Esophagus mucosa (tissue), 1 donor: ENCODE measurements around the gene AGR2. TPM values are rescaled to one million over a fixed set of nuclear protein-coding genes. Genes with fewer than 3 reads are reported as not detected.
A peak's percentile ranks its signal among the peaks of the same experiment; 100 is the strongest.
"Not testable (repeated sequence)": the region's sequence is repeated elsewhere in the genome, so short reads cannot be mapped to it uniquely, and the experiment has no call there.

ENCODE experiments used
- ATAC-seq: fragments of 200-7000 bp; cut with Tn5 transposase; one replicate; pipeline ENCODE4 v1.9.1; 2020
- total RNA-seq: library from RNA; stranded (reverse); gene quantifications from one replicate; pipeline ENCODE4 v1.2.4, GENCODE V29; 2023
- donor health status: DM: yes; HTN: yes; CAD: no.

AGR2 gene
- total RNA-seq = 7.5 TPM

DNA sequence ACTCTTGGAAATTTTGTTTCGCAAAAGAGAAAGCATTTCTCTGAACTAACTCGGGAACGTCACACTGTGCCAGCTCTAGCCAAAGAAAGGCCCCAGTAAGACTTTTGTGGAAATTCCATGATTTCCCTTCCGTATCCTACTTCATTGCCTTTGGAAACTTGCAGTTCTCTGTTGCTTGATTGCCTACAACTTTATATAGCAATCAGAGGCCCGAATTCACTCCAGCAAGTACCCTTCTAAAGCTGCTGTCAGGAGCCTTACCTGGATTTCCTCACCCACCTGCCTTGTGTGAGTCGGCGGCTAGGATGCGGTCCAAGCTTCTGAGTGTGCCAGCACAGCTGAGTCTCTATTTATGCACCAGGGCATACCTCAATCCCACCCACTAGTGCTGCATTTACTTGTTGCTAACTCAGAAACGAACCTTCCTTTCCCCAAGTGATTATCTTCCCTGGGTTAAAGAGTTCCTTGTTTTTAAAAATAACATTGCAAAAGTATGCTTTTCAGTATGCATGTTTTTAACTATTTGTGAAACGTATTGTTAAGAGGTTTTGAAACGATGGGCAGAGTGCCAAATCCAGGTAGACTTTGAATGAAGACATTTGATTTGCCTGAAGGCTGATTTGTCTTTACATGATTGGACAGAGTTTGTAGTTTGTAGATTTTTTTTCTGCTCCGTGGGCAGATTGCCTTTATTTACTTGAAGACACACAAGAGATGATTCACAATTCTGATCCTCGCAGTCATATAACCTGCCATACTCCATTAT is at the start of gene AGR2:
Gene AGR2, minus strand, starts transcription at position 326 of the 766 bp plus-strand sequence. CDS start 3,203 bp downstream, outside the sequence.
- ATAC-seq = peak; percentile 90

- ATAC-seq = not testable (repeated sequence)
These were observed 48.4 kb upstream of the AGR2 start for GRCh38 chr7:16853189-16853588.

GRCh38 chr7:16851829-16852228 is 47.0 kb upstream of the AGR2 start:
- ATAC-seq = no peak

DNA sequence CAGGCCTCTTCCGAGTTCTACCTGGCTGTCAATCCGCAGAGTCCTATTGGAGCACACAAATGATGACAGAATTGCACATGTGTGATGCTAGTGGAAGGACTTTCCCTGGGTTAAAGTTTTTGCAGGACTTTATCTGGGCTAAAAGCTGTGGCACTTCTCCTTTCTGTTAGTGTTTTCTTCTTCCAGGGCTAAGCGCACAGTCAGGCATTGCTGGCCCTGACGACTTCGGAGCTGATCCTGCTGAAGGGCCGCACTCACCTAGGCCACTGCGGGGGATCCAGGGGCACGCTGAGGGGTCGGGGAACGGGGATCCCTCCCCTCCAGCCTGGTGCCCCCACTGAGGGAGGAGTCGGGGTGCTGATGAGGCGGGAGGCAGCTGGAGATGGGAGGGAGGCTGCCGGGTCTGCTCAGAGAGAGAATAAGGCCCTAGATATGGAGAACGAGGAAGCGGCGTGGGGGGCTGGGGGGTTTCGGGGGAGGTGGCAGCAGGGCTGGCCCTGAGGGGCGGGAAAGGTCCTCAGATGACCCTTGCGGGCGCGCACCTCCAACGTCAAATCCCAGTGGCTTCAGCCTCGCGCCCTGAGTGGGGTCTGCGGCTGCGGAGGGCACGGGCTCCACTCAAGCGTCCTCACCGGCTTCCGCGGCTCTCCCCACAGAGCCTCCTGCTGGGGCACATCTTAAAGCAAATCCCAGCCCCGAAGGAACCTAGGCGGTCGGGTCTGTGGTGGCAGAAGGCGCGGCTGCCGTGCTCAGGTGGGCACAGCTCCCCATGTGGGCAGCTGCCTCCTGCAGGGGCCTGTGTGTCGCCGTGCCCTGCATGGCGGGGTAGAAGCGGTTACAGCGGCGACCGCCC is 46.0 kb upstream of the AGR2 start:
- ATAC-seq = peak; percentile 23

- no peak for ATAC-seq
These were observed 44.7 kb upstream of the AGR2 start for GRCh38 chr7:16849296-16850148.

DNA sequence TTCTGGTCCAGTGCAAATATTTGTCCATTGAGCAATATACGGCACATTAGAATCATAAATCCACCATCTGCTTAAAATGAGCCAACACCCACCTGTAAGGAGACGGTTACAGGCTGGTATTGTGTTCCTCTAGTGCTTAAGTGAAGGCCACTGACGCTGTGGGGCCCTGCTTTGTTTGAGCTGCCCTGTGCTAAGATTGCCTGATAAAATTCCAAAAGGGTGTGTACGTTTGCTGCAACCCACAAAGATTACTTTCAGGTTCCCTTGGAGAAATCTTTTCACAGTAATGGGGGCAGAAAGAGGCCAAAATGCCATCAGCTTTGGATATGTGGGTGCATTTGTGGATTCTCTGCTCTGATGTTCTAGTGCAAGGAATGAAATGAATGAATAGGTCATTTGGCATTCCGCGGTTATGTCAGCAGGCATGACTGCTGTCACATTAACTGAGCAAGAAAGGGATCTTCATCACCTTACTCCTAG is 42.6 kb upstream of the AGR2 start:
- ATAC-seq = peak; percentile 36

DNA sequence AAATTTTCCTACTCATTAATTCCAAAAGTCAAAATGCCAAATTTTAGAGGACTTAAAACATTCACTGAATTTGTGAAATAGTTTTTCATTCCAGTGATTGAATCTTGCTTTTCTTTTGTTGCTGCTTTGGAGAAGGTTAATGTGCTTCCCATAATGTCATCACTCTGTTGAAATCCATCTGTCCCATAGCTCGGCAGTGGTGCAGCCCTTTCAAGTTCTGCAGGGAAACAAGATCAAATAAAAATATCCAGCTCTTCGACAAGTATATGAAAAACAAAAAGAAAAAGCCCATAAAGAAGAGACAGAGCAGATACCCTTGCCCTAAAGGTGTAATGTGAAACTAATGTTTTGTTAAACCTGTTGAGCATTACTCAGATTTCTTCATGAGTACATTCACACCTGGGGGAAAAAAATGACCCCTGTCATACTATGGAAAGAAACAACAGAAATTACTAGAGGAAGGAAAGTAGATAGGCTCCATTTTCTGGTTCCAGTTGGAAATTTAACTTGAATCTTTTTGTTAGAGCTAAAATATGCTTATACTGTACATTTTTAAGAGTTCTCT is 41.9 kb upstream of the AGR2 start:
- no peak for ATAC-seq

DNA sequence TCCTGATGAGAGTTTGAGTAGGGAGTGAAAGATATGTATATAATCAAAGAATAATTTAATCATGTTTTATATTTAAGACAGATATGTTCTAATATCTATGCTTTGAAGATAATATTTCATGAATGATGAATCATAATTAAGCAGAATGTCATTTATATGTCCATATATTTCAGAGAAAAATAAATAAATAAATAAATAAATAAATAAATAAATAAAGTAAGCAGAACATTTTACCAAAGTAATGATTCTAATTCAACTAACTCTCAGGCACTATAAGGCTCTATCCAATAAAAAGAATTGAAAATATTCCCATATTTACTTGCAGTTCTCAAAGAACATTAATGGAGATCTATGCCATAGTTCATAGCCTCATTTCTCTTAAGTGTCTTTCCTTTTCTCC is 40.9 kb upstream of the AGR2 start:
- ATAC-seq = no peak

DNA sequence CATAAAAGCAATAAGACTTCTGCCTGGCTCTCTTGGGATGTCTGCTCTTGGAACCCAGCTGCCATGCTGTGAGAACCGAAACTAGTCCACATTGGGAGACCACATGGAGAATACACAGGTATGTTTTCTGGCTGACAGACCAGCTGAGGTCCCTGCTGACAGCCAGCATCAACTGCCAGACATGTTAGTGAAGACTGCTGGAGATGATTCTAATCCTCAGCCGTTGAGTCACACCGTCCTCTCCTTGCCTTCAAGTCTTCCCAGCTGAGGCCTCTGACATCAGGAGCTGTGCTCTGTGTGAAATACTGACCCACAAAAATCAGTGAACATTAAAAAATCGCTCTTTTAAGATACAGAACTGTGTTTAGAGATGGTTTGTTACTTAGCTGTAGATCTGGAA is 36.9 kb upstream of the AGR2 start:
- no peak for ATAC-seq

DNA sequence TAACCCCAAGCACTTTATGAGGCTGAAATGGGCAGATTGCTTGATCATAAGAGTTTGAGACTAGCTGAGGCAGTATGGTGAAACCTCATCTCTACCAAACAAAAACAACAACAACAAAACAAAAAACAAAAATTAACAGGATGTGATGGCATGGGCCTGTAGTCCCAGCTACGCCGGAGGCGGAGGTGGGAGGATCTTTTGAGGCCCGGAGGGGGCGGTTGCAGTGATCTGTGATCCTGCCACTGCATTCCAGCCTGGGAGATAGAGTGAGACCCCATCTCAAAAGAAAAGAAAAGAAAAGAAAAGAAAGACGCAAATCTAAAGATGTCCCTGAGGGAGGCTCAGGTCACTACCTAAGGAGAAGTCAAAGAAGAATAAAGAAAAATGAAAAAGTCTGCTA is 35.3 kb upstream of the AGR2 start:
- no peak for ATAC-seq

DNA sequence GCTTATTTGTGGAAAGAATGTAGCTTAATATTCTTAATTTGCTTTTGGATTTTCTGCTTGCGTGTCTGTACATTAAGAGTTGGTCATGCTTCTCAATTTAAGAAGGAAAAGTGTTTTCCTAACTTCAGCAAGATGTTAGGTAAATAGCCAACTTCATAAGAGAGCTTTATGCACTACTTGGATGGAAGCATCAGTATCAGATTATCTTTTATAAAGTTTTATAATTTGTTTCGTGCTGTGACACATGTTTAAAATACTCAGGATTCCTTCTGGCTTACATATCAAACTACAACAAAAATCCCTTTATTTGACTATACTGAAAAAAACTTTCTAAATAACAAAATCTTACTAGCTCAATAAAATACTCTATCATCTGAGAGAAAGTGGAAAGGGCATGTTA is 34.8 kb upstream of the AGR2 start:
- ATAC-seq = no peak

- ATAC-seq = no peak
These were observed 34.1 kb upstream of the AGR2 start for GRCh38 chr7:16838891-16839290.

DNA sequence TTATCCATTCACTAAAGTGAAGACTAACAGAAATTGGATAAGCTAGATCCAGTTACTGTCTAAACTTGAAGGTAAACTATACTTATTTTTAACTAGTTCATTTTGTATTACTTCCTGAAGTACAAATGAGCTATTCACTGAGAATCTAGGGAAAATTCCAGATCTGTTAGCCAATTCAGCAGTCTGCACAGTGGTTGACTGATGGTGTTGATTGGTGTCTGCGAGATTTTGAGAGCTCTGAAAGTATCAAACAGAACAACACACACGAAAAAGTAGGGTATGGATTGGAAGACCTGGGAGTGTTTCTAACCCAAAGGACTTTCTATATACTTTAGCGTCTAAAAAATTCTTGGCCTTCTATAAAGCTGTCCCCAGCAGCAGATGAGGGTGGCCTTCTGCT is 33.6 kb upstream of the AGR2 start:
- ATAC-seq = no peak

- ATAC-seq = no peak
These were observed 31.7 kb upstream of the AGR2 start for GRCh38 chr7:16836481-16836880.

DNA sequence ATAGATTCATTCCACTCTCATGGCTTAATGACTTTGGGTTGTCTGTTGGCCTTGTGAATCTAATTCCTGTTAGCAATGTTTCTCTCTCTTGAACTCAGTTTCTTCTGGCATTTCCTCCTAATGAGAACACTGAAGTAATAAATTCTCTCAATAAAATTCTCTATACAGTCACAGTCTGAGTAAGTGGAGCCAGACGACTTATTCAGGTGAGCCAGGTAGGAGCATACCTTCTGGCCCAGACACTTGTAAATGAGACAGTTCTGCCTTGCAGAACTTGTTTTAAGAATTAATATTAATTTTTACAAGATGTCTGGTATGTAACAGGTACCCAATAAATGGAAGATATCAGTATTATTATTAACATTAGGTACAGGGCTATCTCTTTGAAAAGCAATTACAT is 28.6 kb upstream of the AGR2 start:
- ATAC-seq = no peak

- ATAC-seq = no peak
These were observed 21.3 kb upstream of the AGR2 start for GRCh38 chr7:16826060-16826459.

DNA sequence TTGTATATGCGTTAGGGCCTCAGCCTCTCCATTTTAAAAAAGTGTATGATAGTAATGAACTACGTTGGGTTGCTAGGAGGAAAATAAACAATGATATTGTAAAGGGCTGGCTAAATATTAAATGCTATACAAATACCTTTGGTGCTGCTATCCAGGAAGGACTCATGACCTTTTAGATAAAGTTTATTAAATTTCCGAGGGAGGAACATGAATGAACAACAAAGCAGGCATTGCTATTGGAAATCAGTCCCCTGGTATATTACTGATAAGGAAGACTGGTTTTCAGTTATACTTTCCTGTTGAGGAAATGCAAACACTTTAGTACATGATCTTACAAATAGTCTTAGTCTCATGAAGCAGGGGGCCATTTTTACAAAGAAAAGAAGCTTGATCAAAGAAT is 17.2 kb upstream of the AGR2 start:
- ATAC-seq = no peak

GRCh38 chr7:16818732-16819131 is 13.9 kb upstream of the AGR2 start:
- ATAC-seq = no peak

- peak; percentile 92 for ATAC-seq
These were observed 12.7 kb upstream of the AGR2 start for GRCh38 chr7:16817536-16817935.

- peak; percentile 24 for ATAC-seq
These were observed 12.0 kb upstream of the AGR2 start for GRCh38 chr7:16816824-16817223.

- ATAC-seq = no peak
These were observed 10.2 kb upstream of the AGR2 start for GRCh38 chr7:16815001-16815400.

GRCh38 chr7:16813232-16813616 is 8.4 kb upstream of the AGR2 start:
- no peak for ATAC-seq
